B cell (primary cell): ENCODE results near the gene RFX8. TPM values are rescaled to one million over a fixed set of nuclear protein-coding genes. Genes with fewer than 3 reads are reported as not detected.

Experiments
- ATAC-seq: fragments of 200-7000 bp; cut with Tn5 transposase; one replicate; pipeline ENCODE4 v1.10.0; 2021; ENCODE audit warnings: low read depth, mild to moderate bottlenecking, moderate number of reproducible peaks, moderate library complexity
- CTCF ChIA-PET: fragments of 350-600 bp; sonication (Branson Sonifier 250); formaldehyde crosslinking; loops from one replicate; lab custom pipeline; 2021; ENCODE audit warnings: antibody characterized with exemption, inconsistent platforms; lab: Charles Lee
- POLR2A ChIA-PET: fragments of 350-600 bp; sonication (Branson Sonifier 250); formaldehyde crosslinking; loops from one replicate; lab custom pipeline; 2021; ENCODE audit warnings: antibody characterized with exemption; lab: Charles Lee
- DNase-seq: peaks from one replicate; pipeline ENCODE4 v3.0.0; 2013
- H2AFZ ChIP-seq: 2 replicates; pipeline ENCODE4 v1.6.1; 2012; ENCODE audit warnings: mild to moderate bottlenecking, low read depth, low read length; ENCODE audit not compliant: insufficient read depth, poor library complexity, severe bottlenecking
- H3K27ac ChIP-seq, 2 donors: 1 replicate in 1 of 2; 2 replicates in 1 of 2; pipeline ENCODE4 v1.5.1; 2012 to 2013; ENCODE audit warnings: low read length in 2 of 2, mild to moderate bottlenecking in 2 of 2, moderate library complexity in 1 of 2
- H3K27me3 ChIP-seq, 4 experiments: fragments of 200-600 bp in 1 of 4; sonication (generic) in 1 of 4; replicated peaks in 1 of 4; 1 replicate in 2 of 4; 2 replicates in 2 of 4; pipeline versions ENCODE4 v1.6.1 to v1.7.0; 2013 to 2016; ENCODE audit warnings: low read length in 3 of 4, mild to moderate bottlenecking in 2 of 4, mixed read lengths in 1 of 4, moderate library complexity in 1 of 4; ENCODE audit not compliant: insufficient read depth in 4 of 4, control insufficient read depth in 3 of 4; ENCODE audit errors: control extremely low read depth in 1 of 4
- H3K36me3 ChIP-seq, 2 experiments: replicated peaks in 1 of 2; 1 replicate in 1 of 2; 2 replicates in 1 of 2; pipeline versions ENCODE4 v1.6.1 to v1.7.1; 2013; ENCODE audit warnings: low read length in 1 of 2; ENCODE audit not compliant: insufficient read depth in 2 of 2, control insufficient read depth in 1 of 2; ENCODE audit errors: control extremely low read depth in 1 of 2, extremely low read depth in 1 of 2
- H3K4me1 ChIP-seq, 2 donors: fragments of 200-600 bp in 1 of 2; sonication (generic) in 1 of 2; 1 replicate in 1 of 2; 2 replicates in 1 of 2; pipeline versions ENCODE4 v1.5.1 to v1.6.1; 2013 to 2017; ENCODE audit warnings: low read length in 2 of 2; ENCODE audit not compliant: control insufficient read depth in 2 of 2, insufficient read depth in 2 of 2
- H3K4me2 ChIP-seq: replicated peaks from 2 replicates; pipeline ENCODE3; 2012; ENCODE audit warnings: mild to moderate bottlenecking, low read depth, low read length; ENCODE audit not compliant: poor library complexity, severe bottlenecking
- H3K4me3 ChIP-seq, 5 experiments: fragments of 200-600 bp in 1 of 5; sonication (generic) in 1 of 5; 1 replicate in 3 of 5; 2 replicates in 2 of 5; pipeline versions ENCODE4 v1.5.1 to v1.7.0; 2011 to 2016; ENCODE audit warnings: low read length in 4 of 5, mild to moderate bottlenecking in 4 of 5, low read depth in 2 of 5, control low read depth in 1 of 5, moderate library complexity in 1 of 5; ENCODE audit not compliant: insufficient read depth in 1 of 5; ENCODE audit errors: control extremely low read depth in 1 of 5, extremely low read depth in 1 of 5
- H3K79me2 ChIP-seq: fragments of 200-600 bp; sonication (generic); one replicate; pipeline ENCODE4 v1.6.0; 2016; ENCODE audit warnings: low read length; ENCODE audit not compliant: control insufficient read depth, insufficient read depth
- H3K9ac ChIP-seq: fragments of 200-600 bp; sonication (generic); 2 replicates; pipeline ENCODE4 v1.6.1; 2017; ENCODE audit warnings: mild to moderate bottlenecking, low read length, moderate library complexity
- H3K9me3 ChIP-seq, 3 donors: one replicate each; pipeline versions ENCODE4 v1.6.1 to v1.7.1; 2013; ENCODE audit warnings: low read length in 2 of 3; ENCODE audit not compliant: control insufficient read depth in 2 of 3, insufficient read depth in 1 of 3; ENCODE audit errors: control extremely low read depth in 1 of 3
- H4K20me1 ChIP-seq: 2 replicates; pipeline ENCODE4 v1.6.0; 2012; ENCODE audit warnings: mild to moderate bottlenecking, low read length; ENCODE audit not compliant: insufficient read depth, control insufficient read depth, poor library complexity, severe bottlenecking
- H3K27ac Mint-ChIP-seq: one replicate; pipeline ENCODE4 v1.8.0; 2021; ENCODE audit warnings: mixed read lengths
- H3K27me3 Mint-ChIP-seq: one replicate; pipeline ENCODE4 v1.8.0; 2021; ENCODE audit warnings: mixed read lengths
- H3K4me1 Mint-ChIP-seq: one replicate; pipeline ENCODE4 v1.8.0; 2021; ENCODE audit warnings: mixed read lengths
- H3K4me3 Mint-ChIP-seq: one replicate; pipeline ENCODE4 v1.8.0; 2021; ENCODE audit warnings: mixed read lengths
- H3K9me3 Mint-ChIP-seq: one replicate; pipeline ENCODE4 v1.8.0; 2022; ENCODE audit warnings: mixed read lengths; ENCODE audit not compliant: insufficient read depth
- CTCF ChIP-seq: fragments of 200-600 bp; IDR thresholded peaks from one replicate; pipeline ENCODE4 v1.8.0; 2022; ENCODE audit warnings: antibody characterized with exemption, mild to moderate bottlenecking
- EZH2 ChIP-seq: IDR thresholded peaks from 2 replicates; pipeline ENCODE4 v1.6.1; 2012; ENCODE audit warnings: borderline replicate concordance, low read depth, mild to moderate bottlenecking, moderate library complexity, low read length; ENCODE audit not compliant: insufficient read depth, poor library complexity, severe bottlenecking
- WGBS: methylation state at CpG from one replicate; pipeline ENCODE4 v1.1.5; 2013; ENCODE audit warnings: missing lambda C conversion rate; ENCODE audit not compliant: insufficient coverage; 5-methylcytosine and 5-hydroxymethylcytosine counted together
- intact Hi-C: fragments of 100-400 bp; cut with micrococcal nuclease; formaldehyde crosslinking; loops from one replicate; pipeline ENCODE4 v1.10.0; 2022
- polyA plus RNA-seq: library from polyadenylated mRNA; depleted of rRNA; stranded (reverse); fragments of >200 nt; gene quantifications from 2 replicates; pipeline ENCODE4 v1.2.3, GENCODE V29; 2012
- total RNA-seq, 2 donors: library from RNA; stranded (reverse); fragments of 120-200 nt in 1 of 2; gene quantifications; 1 replicate in 1 of 2; 2 replicates in 1 of 2; pipeline versions ENCODE4 v1.2.3 to v1.2.4, GENCODE V29; 2013 to 2022

Gene RFX8
- total and polyA plus RNA-seq, 2 donors (not counting 1 experiment from before 2014, with no cell fraction given) = not detected

GRCh38 chr2:101502095-101502494 lies 27.2 kb upstream of the RFX8 start:
- TF ChIP-seq CTCF (no peak), EZH2 (no peak)
- intact Hi-C loops = no loop called here
- no peak overlapping the region for H3K4me3 ChIP-seq
- H2AFZ ChIP-seq = no peak overlapping the region
- no peaks in the 10 kb centered on the region for H3K36me3 ChIP-seq
- ChIA-PET POLR2A (no interaction called here), CTCF (no interaction called here)
- H3K79me2 ChIP-seq = no peaks in the 10 kb centered on the region
- H3K4me1 ChIP-seq = no peaks in the 10 kb centered on the region
- 63% methylated on average over 4 of the region's 5 CpGs for WGBS
- no peak overlapping the region for H3K27ac ChIP-seq
- no peak for DNase-seq
- H4K20me1 ChIP-seq = no peaks in the 10 kb centered on the region
- no peak overlapping the region for H3K4me2 ChIP-seq
- Mint-ChIP-seq H3K4me3 (no peak overlapping the region), H3K27ac (no peak overlapping the region), H3K9me3 (no peaks in the 10 kb centered on the region), H3K27me3 (peaks cover 2% of the 10 kb centered on the region), H3K4me1 (no peaks in the 10 kb centered on the region)
- ATAC-seq = no peak
- H3K27me3 ChIP-seq = no peaks in the 10 kb centered on the region
- no peak overlapping the region for H3K9ac ChIP-seq
- no peaks in the 10 kb centered on the region for H3K9me3 ChIP-seq

GRCh38 chr2:101501443-101501842 lies 26.5 kb upstream of the RFX8 start:
- no CpG with 5 or more reads among the region's 3 CpGs for WGBS
- H3K4me2 ChIP-seq = no peak overlapping the region

More at GRCh38 chr2:101501443-101501842, 26.5 kb upstream of the RFX8 start:
- POLR2A ChIA-PET = no interaction called here
- CTCF ChIA-PET = interaction anchor here (0.6 kb wide), 1 partner anchor 35 kb away, joined by 3 read pairs; no protein-coding TSS in a partner anchor
- no peak overlapping the region for H3K4me3 ChIP-seq
- H3K4me3 Mint-ChIP-seq = no peak overlapping the region
- TF ChIP-seq EZH2 = no peak
- peaks cover 2% of the 10 kb centered on the region for H3K27me3 Mint-ChIP-seq
- ATAC-seq (no peak), DNase-seq (no peak)
- no peaks in the 10 kb centered on the region for H3K9me3 ChIP-seq
- no peaks in the 10 kb centered on the region for H3K9me3 Mint-ChIP-seq
- no peak overlapping the region for H3K27ac Mint-ChIP-seq
- H3K27me3 ChIP-seq = no peaks in the 10 kb centered on the region
- no peak overlapping the region for H2AFZ ChIP-seq
- H3K79me2 ChIP-seq = no peaks in the 10 kb centered on the region
- H3K4me1 Mint-ChIP-seq = no peaks in the 10 kb centered on the region
- no peak overlapping the region for H3K27ac ChIP-seq
- no peaks in the 10 kb centered on the region for H4K20me1 ChIP-seq
- H3K4me1 ChIP-seq = no peaks in the 10 kb centered on the region
- H3K36me3 ChIP-seq = no peaks in the 10 kb centered on the region
- intact Hi-C loops = no loop called here
- no peak overlapping the region for H3K9ac ChIP-seq
